ENCODE measurements around the gene PKNOX2. TPM values are rescaled to one million over a fixed set of nuclear protein-coding genes. Genes with fewer than 3 reads are reported as not detected.
A peak's percentile ranks its signal among the peaks of the same experiment; 100 is the strongest.

PKNOX2 gene
- total RNA-seq, 1 experiment from 2014 or later, result not detected

GRCh38 chr11:125173027-125173426 lies 8.5 kb downstream of the PKNOX2 start:
- no peak for DNase-seq (ENCODE audit: low read depth)

- DNase-seq (ENCODE audit: low read depth), result no peak
Measured at GRCh38 chr11:125173556-125173955, 9.0 kb downstream of the PKNOX2 start.

- no peak for DNase-seq (ENCODE audit: low read depth)
Measured at GRCh38 chr11:125174057-125174456, 9.5 kb downstream of the PKNOX2 start.

GRCh38 chr11:125174686-125175085 lies 10.1 kb downstream of the PKNOX2 start:
- no peak for DNase-seq (ENCODE audit: low read depth)

- no peak for DNase-seq (ENCODE audit: low read depth)
Measured at GRCh38 chr11:125175166-125175565, 10.6 kb downstream of the PKNOX2 start.

GRCh38 chr11:125175896-125176575 lies 11.5 kb downstream of the PKNOX2 start:
- DNase-seq (ENCODE audit: low read depth), result no peak

GRCh38 chr11:125176866-125177265 lies 12.3 kb downstream of the PKNOX2 start:
- no peak for DNase-seq (ENCODE audit: low read depth)

- no peak for DNase-seq (ENCODE audit: low read depth)
Measured at GRCh38 chr11:125177543-125177942, 13.0 kb downstream of the PKNOX2 start.

- DNase-seq (ENCODE audit: low read depth), result no peak
Measured at GRCh38 chr11:125179346-125179745, 14.8 kb downstream of the PKNOX2 start.

GRCh38 chr11:125179895-125180294 lies 15.3 kb downstream of the PKNOX2 start:
- no peak for DNase-seq (ENCODE audit: low read depth)

- DNase-seq (ENCODE audit: low read depth), result peak; percentile 48
Measured at GRCh38 chr11:125180413-125181305, 16.1 kb downstream of the PKNOX2 start.

GRCh38 chr11:125182573-125182972 lies 18.0 kb downstream of the PKNOX2 start:
- no peak for DNase-seq (ENCODE audit: low read depth)

GRCh38 chr11:125183641-125184040 lies 19.1 kb downstream of the PKNOX2 start:
- DNase-seq (ENCODE audit: low read depth), result no peak

GRCh38 chr11:125188021-125188420 lies 23.5 kb downstream of the PKNOX2 start:
- no peak for DNase-seq (ENCODE audit: low read depth)

GRCh38 chr11:125190566-125190965 lies 26.0 kb downstream of the PKNOX2 start:
- DNase-seq (ENCODE audit: low read depth), result no peak

GRCh38 chr11:125192183-125192582 lies 27.6 kb downstream of the PKNOX2 start:
- no peak for DNase-seq (ENCODE audit: low read depth)

- no peak for DNase-seq (ENCODE audit: low read depth)
Measured at GRCh38 chr11:125192717-125193415, 28.3 kb downstream of the PKNOX2 start.

GRCh38 chr11:125193416-125193726 lies 28.8 kb downstream of the PKNOX2 start:
- no peak for DNase-seq (ENCODE audit: low read depth)

GRCh38 chr11:125193841-125194240 lies 29.3 kb downstream of the PKNOX2 start:
- DNase-seq (ENCODE audit: low read depth), result no peak

- no peak for DNase-seq (ENCODE audit: low read depth)
Measured at GRCh38 chr11:125199915-125200314, 35.4 kb downstream of the PKNOX2 start.

- DNase-seq (ENCODE audit: low read depth), result no peak
Measured at GRCh38 chr11:125200441-125200840, 35.9 kb downstream of the PKNOX2 start.

- no peak for DNase-seq (ENCODE audit: low read depth)
Measured at GRCh38 chr11:125201525-125202141, 37.1 kb downstream of the PKNOX2 start.

Data from M059J (cell line).